Breast epithelium (tissue), 3 donors: ENCODE measurements around the gene CCDC138.

ENCODE experiments used
- POLR2A ChIP-seq: fragments of 450-650 bp; IDR thresholded peaks from one replicate; pipeline ENCODE4 v1.6.1; 2016; ENCODE audit warnings: antibody characterized with exemption, mild to moderate bottlenecking, moderate library complexity
- POLR2AphosphoS5 ChIP-seq, 3 donors: sonication (generic); formaldehyde crosslinking; IDR thresholded peaks; one replicate each; pipeline ENCODE4 v1.6.1; 2017; ENCODE audit warnings: antibody characterized with exemption in 3 of 3
- TF ChIP-seq, protein P1 (sequence below), 3 donors: fragments of 450-650 bp; IDR thresholded peaks; one replicate each; pipeline ENCODE4 v1.5.1; 2016 to 2017; ENCODE audit warnings: antibody characterized with exemption in 3 of 3, mild to moderate bottlenecking in 3 of 3, moderate library complexity in 3 of 3

DNA sequence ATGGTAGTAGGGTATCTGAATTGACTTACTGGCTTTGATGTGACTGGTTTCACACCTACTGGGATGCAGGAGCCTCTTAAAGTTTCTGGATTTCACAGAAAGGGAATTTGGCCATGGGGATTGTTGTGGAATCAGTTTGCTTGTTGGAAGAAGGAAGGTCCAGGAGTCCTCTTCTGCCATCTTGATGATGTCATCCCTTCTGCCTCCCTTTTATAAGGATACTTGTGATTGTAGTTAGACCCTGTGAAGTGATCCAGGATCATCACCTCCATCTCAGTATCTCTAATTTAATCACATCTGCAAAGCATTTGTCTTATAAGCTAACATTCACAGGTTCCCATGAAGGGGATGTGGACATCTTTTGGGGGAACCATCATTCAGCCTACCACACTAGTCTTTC is 79.5 kb downstream of the CCDC138 start:
- TF ChIP-seq, protein P1, sequence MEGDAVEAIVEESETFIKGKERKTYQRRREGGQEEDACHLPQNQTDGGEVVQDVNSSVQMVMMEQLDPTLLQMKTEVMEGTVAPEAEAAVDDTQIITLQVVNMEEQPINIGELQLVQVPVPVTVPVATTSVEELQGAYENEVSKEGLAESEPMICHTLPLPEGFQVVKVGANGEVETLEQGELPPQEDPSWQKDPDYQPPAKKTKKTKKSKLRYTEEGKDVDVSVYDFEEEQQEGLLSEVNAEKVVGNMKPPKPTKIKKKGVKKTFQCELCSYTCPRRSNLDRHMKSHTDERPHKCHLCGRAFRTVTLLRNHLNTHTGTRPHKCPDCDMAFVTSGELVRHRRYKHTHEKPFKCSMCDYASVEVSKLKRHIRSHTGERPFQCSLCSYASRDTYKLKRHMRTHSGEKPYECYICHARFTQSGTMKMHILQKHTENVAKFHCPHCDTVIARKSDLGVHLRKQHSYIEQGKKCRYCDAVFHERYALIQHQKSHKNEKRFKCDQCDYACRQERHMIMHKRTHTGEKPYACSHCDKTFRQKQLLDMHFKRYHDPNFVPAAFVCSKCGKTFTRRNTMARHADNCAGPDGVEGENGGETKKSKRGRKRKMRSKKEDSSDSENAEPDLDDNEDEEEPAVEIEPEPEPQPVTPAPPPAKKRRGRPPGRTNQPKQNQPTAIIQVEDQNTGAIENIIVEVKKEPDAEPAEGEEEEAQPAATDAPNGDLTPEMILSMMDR (IDR thresholded peaks at IDR 0.05) = no peak
- no peak for TF ChIP-seq POLR2A
- TF ChIP-seq POLR2AphosphoS5 (IDR thresholded peaks at IDR 0.05) = no peak
